NCI-H2029 treated with DMSO at 0.1 percent for 48 hours (cell line): ENCODE measurements around the gene TRAT1.
A peak's percentile ranks its signal among the peaks of the same experiment; 100 is the strongest.

Experiments used
- DNase-seq: peaks from one replicate; lab custom pipeline; 2025; lab: John Stamatoyannopoulos, UW

Gene TRAT1

DNA sequence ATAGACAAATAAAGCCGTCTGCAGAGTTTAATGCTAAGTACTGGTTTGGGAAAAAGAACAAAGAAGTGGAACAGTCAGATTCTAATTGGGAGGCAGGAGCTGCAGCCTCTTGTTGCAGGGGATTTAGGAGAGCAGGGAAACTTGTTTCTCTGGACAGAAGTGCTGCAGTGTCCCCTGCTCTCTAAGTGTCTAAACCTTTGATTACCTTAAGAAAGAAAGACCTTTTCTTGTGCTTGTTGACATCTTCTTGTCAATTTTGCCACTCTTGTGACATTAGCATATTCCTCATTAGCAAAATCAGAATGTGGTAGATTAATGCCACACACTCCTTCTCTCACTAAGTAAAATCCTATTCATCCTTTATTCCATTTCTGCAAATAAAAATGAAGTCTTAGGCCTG lies 38.8 kb downstream of the TRAT1 start:
- DNase-seq, result no peak

DNA sequence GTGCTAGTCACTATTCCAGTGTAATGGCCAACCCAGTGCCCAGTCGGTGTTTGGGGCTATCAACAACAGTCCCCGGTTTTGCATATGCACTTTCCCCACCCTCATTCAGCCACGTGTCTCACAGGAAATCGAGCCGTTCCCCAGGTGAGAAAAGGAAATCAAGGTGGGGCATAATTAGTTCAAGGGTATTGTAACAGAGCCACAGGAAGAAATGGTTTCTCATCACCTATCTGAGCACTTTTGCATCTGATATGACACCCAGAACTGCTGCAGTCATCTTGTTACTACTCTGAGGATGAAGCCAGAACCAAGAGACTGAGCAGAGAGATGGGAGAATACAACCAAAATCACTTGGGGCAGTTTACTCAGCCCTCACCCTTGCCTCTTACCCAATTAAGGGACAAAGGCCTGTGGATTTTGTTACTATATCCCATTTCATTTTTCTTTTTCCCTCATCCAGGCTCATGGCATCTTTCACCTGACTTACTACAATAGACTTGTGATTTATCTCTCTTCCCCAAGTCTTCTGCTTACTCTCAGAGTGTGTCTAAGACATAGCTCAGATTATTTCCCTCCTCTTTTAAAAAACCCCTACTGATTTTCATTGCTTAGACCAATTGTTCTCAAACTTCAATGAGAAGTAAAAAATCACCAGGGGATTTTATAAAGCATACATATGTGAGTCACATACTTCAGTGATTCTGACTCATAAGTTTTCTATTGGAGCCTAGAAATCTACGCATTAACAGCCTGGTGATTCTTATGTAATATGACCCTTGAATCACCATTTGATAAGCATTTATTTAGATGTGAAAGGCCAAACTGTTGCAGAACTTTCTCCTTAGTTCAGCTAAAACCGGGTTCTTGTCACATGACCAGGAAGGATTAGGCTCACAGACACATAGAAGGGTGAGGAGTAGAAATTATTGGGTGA lies 40.5 kb downstream of the TRAT1 start:
- no peak for DNase-seq

DNA sequence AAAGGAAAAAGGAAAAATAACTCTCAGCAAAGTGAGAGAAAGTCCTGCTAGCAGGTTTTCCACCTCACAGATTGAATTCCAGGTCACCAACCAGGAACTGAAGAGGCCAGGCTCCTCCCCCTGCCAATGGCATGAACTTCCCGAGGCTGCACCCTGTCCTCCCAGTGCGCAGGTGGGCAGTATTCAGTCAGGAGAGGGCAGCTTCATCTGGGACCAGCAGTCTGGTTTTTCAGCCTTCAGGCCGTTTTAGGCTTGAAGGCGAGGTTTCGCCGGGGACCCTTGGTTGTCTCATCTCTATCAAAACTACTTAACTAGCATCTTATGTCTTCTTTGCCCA lies 41.2 kb downstream of the TRAT1 start:
- no peak for DNase-seq

- no peak for DNase-seq
Measured at GRCh38 chr3:108877901-108878300, 55.3 kb downstream of the TRAT1 start.

- no peak for DNase-seq
Measured at GRCh38 chr3:108879915-108880314, 57.3 kb downstream of the TRAT1 start.

GRCh38 chr3:108882762-108883161 lies 60.2 kb downstream of the TRAT1 start:
- no peak for DNase-seq

DNA sequence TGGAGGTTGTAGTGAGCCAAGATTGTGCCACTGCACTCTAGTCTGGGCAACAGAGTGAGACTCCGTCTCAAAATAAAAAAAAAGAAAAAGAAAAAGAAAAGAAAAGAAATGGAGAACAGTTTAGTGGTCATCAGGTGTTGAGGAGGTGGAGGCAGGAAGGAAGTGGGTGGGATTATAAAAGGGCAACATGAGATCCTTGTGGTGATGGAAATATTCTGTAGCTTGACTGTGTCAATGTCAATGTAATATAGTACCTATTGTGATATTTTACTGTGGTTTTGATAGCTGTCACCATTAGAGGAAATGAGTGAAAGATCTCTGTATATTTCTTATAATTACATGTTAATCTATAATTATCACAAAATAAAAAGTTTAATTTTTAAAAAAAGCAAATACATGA lies 60.8 kb downstream of the TRAT1 start:
- DNase-seq, result no peak

GRCh38 chr3:108887121-108887520 lies 64.5 kb downstream of the TRAT1 start:
- no peak for DNase-seq

- no peak for DNase-seq
Measured at GRCh38 chr3:108887777-108888176, 65.2 kb downstream of the TRAT1 start.

GRCh38 chr3:108891833-108892232 lies 69.2 kb downstream of the TRAT1 start:
- no peak for DNase-seq

DNA sequence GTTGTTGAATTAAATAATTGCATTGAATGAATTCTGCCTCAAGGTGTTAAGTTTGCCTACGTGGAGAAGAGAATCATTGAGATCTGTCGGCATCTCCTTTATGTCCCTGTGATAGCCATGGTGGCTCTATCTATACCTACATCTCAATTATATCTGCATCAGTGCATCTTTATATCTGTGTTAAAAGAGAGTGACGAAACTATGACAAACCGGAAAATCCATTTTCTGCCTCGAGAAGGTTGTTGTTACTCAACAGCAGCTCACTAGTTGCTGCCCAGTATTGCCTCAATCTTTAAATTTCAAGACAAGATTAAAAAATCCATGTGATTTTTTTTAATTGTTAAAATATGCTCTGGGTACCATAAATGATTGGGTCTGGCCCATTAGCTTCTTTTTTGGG lies 72.4 kb downstream of the TRAT1 start:
- DNase-seq, result no peak

- no peak for DNase-seq
Measured at GRCh38 chr3:108897883-108898282, 75.3 kb downstream of the TRAT1 start.

DNA sequence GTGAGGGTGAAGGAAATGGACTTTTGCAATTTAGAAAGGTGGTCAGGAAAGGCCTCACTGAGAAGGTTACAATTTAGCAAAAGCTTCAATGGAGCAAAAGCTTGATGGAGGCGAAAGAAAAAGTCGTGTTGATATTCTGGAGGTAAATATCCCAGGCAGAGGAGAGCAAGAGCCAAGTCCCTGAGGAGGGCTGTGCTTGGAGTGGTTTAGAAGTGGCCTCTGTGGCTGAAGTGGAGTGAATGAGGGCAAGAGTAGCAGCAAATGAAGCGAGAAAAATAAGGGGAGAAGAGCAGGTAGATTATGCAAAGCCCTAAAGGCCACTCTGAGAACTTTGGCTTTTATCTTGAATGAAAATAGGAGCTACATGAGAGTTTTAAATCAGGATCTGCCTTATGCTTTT lies 76.9 kb downstream of the TRAT1 start:
- DNase-seq, result peak; percentile 68
